HK-2 (cell line): ENCODE measurements around the gene ECHDC3.
"Not testable (repeated sequence)": the region's sequence is repeated elsewhere in the genome, so short reads cannot be mapped to it uniquely, and the experiment has no call there.

Experiments
- DNase-seq: peaks from one replicate; pipeline ENCODE4 v3.0.0-alpha.2; 2018; ENCODE audit not compliant: unreplicated experiment

The ECHDC3 gene

DNA sequence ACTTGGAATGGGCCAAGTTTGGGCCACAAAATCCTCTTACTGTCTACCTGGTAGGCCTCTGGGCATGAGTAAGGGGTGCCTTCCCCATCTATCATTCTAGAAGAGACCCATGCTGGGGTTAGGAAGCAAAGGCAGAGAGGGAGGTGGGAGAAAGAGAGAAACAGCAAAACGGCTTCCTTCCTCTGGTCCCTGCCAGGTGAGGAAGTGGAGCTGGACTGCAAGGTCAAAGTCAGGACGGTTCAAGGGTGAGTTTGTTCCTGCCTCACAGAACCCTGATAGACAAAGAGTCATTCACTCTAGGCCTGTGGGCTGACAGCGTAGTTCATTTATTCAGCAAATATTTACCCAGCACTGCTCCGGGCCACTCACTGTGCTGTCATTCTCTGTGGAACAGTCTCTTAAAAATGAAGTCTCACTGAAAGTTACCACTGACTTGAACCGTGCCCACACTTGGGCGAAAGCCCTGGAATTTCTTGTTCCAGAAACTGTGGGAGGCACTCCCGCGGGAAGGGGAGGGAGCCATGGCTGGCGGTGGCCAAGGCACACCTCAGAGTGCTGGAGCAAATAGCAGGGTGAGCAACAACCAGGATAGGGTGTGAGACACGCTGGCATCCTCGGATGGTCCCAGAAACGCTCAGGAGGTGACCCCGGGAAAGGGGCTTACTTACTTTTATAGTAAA lies 26.2 kb upstream of the ECHDC3 start:
- DNase-seq, result no peak

- no peak for DNase-seq
These were observed 25.5 kb upstream of the ECHDC3 start for GRCh38 chr10:11716686-11717085.

GRCh38 chr10:11719496-11720259 lies 22.5 kb upstream of the ECHDC3 start:
- DNase-seq, result no peak

- DNase-seq, result no peak
These were observed 21.9 kb upstream of the ECHDC3 start for GRCh38 chr10:11720260-11720741.

DNA sequence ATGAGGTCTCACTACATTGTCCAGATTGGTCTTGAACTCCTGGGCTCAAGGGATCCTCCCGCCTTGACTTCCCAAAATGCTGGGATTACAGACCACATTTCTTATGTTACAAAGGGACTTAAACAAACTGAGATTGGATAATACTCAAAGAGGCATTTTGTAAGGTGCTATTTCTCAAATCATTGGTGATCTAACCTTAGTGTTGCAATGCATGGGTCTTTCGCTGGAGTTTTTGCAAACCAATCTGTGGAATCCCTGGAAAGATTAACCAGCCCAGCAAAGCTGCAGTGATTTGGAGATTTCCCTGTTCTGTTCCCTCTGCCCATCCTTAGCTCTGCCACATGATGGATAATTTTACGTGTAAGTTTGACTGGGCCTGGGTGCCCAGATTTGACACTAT lies 20.4 kb upstream of the ECHDC3 start:
- DNase-seq, result no peak

- no peak for DNase-seq
These were observed 18.8 kb upstream of the ECHDC3 start for GRCh38 chr10:11723359-11723758.

GRCh38 chr10:11724938-11725776 lies 17.0 kb upstream of the ECHDC3 start:
- no peak for DNase-seq

GRCh38 chr10:11725912-11726311 lies 16.3 kb upstream of the ECHDC3 start:
- no peak for DNase-seq

DNA sequence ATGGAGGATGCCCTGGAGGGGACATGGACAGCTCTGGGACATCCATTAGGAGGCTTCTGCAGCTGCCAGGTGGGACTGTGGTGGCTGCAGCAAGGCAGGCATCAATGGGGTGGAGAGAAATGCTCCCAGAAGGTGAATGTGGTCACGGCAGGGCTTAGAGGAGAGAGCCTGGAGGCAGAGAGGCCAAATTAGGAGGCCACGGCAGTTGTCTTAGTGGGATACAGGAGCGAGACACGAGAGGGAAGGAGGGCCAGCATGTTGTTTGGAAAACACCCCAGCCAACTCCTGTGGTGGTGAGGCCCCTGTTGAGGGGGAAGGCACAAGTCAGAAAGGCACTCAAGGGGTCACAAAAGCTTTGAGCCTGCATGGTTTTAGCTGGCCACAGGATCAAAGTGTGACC lies 14.6 kb upstream of the ECHDC3 start:
- no peak for DNase-seq

- no peak for DNase-seq
These were observed 13.8 kb upstream of the ECHDC3 start for GRCh38 chr10:11728353-11728752.

GRCh38 chr10:11729790-11730315 lies 12.3 kb upstream of the ECHDC3 start:
- no peak for DNase-seq

DNA sequence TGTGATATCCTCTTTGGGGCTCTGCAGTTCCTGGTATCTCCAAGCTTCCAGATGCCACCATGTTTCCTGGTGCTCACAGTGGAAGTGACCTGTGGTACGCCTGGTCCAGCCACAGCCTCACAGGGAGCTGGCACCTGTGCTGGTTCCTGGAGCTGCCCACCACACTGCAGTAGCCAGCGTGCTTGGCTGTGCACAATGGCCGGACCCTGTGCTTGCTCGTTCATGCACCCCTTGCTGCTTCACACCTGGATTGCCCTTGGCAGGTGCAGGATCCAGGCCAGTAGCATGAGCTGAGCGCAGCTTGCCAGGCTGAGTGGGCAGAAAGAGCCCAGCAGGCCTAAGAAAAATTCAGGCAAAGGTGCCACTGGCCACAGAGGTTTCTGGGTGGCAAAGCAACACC lies 11.4 kb upstream of the ECHDC3 start:
- no peak for DNase-seq

DNA sequence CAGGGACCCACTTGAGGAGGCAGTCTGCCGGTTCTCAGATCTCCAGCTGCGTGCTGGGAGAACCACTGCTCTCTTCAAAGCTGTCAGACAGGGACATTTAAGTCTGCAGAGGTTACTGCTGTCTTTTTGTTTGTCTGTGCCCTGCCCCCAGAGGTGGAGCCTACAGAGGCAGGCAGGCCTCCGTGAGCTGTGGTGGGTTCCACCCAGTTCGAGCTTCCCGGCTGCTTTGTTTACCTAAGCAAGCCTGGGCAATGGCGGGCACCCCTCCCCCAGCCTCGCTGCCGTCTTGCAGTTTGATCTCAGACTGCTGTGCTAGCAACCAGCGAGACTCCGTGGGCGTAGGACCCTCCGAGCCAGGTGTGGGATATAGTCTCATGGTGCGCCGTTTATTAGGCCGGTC lies 5.4 kb upstream of the ECHDC3 start:
- DNase-seq, result not testable (repeated sequence)

- not testable (repeated sequence) for DNase-seq
These were observed 4.7 kb upstream of the ECHDC3 start for GRCh38 chr10:11737258-11738032.

- no peak for DNase-seq
These were observed 1.3 kb upstream of the ECHDC3 start for GRCh38 chr10:11740907-11741306.

GRCh38 chr10:11741608-11742007 lies 574 bp upstream of the ECHDC3 start:
- no peak for DNase-seq

DNA sequence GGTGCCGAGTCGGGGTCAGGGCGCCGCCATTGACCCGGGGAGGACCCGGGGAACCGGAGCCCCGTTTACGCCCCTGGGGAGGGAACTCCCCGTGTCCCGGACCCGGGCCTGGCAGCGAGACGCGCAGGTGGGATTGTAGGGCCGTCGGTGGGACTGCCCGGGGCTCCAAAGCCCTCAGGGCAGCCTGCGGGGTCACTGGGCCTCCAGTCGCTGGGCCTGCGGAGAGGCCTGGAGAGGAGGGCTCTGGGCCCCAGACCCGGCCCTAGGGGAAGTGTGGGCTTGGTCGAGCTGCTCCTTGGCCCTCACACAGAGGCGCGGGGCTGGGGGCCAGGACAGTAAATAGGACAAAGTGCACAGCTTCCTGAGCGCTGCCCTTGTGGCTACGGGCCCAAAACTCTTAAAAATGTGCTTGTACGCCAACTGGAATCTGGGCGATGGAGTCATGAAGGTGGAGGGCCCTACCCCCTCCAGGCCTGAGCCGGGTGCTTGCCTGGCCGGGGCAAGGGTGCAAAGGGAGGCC lies 657 bp downstream of the ECHDC3 start:
- no peak for DNase-seq

DNA sequence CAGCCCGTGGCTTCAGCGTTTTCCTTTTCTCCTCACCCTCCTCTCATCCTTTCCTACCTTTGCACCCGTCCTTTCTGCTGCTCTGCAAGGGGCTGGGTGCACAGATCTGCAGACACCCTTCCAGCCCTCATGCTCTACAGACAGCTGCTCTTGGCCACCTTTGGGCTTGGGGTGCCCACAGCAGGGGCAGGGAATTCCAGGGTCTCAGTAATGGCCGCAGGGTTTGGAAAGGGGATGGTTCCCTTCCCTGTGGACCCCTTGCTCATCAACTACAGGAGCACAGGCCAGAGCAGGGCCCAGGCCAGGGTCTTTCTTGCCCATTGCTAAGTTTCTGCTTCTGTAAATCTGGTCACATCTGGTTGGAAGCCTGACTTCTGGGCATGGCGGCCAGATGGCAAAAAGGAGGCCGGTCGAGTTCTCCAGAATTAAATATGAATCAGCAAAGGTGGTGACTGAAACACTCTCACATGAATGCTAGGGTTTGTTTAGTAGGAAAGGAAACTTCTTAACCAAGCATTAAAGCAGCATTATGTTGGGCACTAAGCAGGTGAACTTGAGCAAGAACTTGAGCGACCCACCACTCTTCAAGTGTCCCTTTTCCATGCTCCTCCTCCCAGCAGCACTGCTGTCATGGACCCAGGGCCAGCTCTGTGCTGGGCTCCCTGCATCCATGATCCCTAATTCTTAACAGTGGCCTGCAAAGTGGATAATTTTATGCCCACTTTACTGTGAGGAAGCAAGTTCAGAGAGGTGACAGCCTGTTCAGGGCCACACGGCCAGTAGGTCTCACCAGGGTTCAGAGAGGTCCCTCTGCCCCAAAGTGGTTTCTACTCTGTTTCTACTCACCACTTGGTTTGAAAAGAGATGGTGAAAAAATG lies 1.5 kb downstream of the ECHDC3 start:
- DNase-seq, result no peak

DNA sequence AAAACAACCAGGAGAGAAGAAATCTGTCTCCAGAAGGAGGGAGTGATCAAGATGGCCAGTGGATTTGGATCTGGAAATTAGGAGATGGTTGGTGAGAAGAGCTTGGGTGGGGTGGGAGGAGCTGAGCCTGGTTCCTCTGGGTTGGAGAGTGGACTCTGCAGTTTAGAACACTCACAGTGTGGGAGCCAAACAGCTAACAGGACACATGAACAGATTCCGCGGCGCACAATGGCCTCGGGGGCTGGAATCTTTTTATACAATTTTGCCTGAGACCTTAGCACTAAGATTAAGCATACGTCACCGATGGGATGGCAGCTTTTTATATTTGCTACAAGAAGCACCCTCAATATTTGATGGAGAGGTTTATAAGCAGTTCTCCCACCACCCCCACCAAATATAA lies 2.9 kb downstream of the ECHDC3 start:
- no peak for DNase-seq

GRCh38 chr10:11746883-11747539 lies 4.8 kb downstream of the ECHDC3 start:
- DNase-seq, result no peak
